Caco-2 (cell line): ENCODE measurements around the gene CREBBP. TPM values are rescaled to one million over a fixed set of nuclear protein-coding genes. Genes with fewer than 3 reads are reported as not detected.

Source experiments
- BruUV-seq: library from RNA; stranded (reverse); fragments of 400-500 nt; replicated peaks from 2 replicates; lab custom pipeline; 2021; lab: Mats Ljungman, UMichigan
- CTCF ChIA-PET: fragments of 300-600 bp; sonication (Branson Sonifier 250); formaldehyde crosslinking; loops from one replicate; lab custom pipeline; 2022; ENCODE audit warnings: antibody characterized with exemption; lab: Charles Lee
- POLR2A ChIA-PET: fragments of 300-600 bp; sonication (Branson Sonifier 250); formaldehyde crosslinking; loops from one replicate; lab custom pipeline; 2022; ENCODE audit warnings: antibody characterized with exemption; lab: Charles Lee
- DNase-seq, 2 experiments: peaks; one replicate each; pipeline versions ENCODE4 v3.0.0 to v3.0.0-alpha.2; 2020 to 2022
- H3K27me3 ChIP-seq: replicated peaks from 2 replicates; pipeline ENCODE4 v1.6.0; 2011; ENCODE audit warnings: low read length; ENCODE audit not compliant: control insufficient read depth, insufficient read depth
- H3K36me3 ChIP-seq: 2 replicates; pipeline ENCODE4 v1.5.1; 2011; ENCODE audit warnings: low read length; ENCODE audit not compliant: control insufficient read depth, insufficient read depth
- H3K4me1 ChIP-seq: fragments of 250-450 bp; sonication (Bioruptor Pico); 2 replicates; pipeline ENCODE4 v1.5.1; 2020; ENCODE audit warnings: mild to moderate bottlenecking
- H3K4me3 ChIP-seq: 2 replicates; pipeline ENCODE4 v1.5.1; 2011; ENCODE audit warnings: low read depth, mild to moderate bottlenecking, control low read depth, low read length
- H3K9me3 ChIP-seq: fragments of 250-450 bp; sonication (Bioruptor Pico); 2 replicates; pipeline ENCODE4 v1.5.1; 2020; ENCODE audit warnings: mild to moderate bottlenecking, moderate library complexity
- H3K27ac Mint-ChIP-seq: one replicate; pipeline ENCODE4 v1.8.0; 2022; ENCODE audit warnings: mixed read lengths; ENCODE audit not compliant: unreplicated experiment
- H3K27me3 Mint-ChIP-seq: one replicate; pipeline ENCODE4 v1.8.0; 2022; ENCODE audit warnings: mixed read lengths; ENCODE audit not compliant: insufficient read depth, unreplicated experiment
- H3K36me3 Mint-ChIP-seq: one replicate; pipeline ENCODE4 v1.8.0; 2022; ENCODE audit warnings: mild to moderate bottlenecking, mixed read lengths; ENCODE audit not compliant: insufficient read depth, unreplicated experiment
- H3K4me1 Mint-ChIP-seq: one replicate; pipeline ENCODE4 v1.8.0; 2022; ENCODE audit warnings: low read depth, mixed read lengths; ENCODE audit not compliant: unreplicated experiment
- H3K4me3 Mint-ChIP-seq: one replicate; pipeline ENCODE4 v1.8.0; 2022; ENCODE audit warnings: mild to moderate bottlenecking, moderate library complexity, mixed read lengths; ENCODE audit not compliant: unreplicated experiment
- H3K9me3 Mint-ChIP-seq: one replicate; pipeline ENCODE4 v1.8.0; 2022; ENCODE audit warnings: mixed read lengths; ENCODE audit not compliant: unreplicated experiment
- intact Hi-C: fragments of 100-400 bp; cut with micrococcal nuclease; formaldehyde crosslinking; loops from one replicate; pipeline ENCODE4 v1.10.0; 2022; ENCODE audit not compliant: unreplicated experiment
- total RNA-seq: library from RNA; stranded (reverse); gene quantifications from 2 replicates; pipeline ENCODE4 v1.2.3, GENCODE V29; 2022
- TF ChIP-seq, protein P1 (sequence below), 2 experiments: fragments of 200-600 bp in 1 of 2; IDR thresholded peaks; 1 replicate in 1 of 2; 2 replicates in 1 of 2; pipeline versions ENCODE4 v1.5.1 to v1.8.0; 2011 to 2022; ENCODE audit warnings: antibody characterized with exemption in 1 of 2, control low read depth in 1 of 2, inconsistent platforms in 1 of 2, low read depth in 1 of 2, low read length in 1 of 2, mild to moderate bottlenecking in 1 of 2, moderate library complexity in 1 of 2; ENCODE audit not compliant: insufficient read depth in 1 of 2, severe bottlenecking in 1 of 2, unreplicated experiment in 1 of 2

CREBBP gene
- total RNA-seq, 1 experiment from 2014 or later = 65.3 TPM

GRCh38 chr16:3787924-3788661 is 92.4 kb downstream of the CREBBP start:
- no TSS peak for BruUV-seq
- Histone ChIP-seq H3K4me1 (no peaks in the 10 kb centered on the region), H3K9me3 (no peaks in the 10 kb centered on the region), H3K27me3 (no peaks in the 10 kb centered on the region), H3K4me3 (no peak overlapping the region), H3K36me3 (peaks cover 6% of the 10 kb centered on the region)
- TF ChIP-seq, protein P1, sequence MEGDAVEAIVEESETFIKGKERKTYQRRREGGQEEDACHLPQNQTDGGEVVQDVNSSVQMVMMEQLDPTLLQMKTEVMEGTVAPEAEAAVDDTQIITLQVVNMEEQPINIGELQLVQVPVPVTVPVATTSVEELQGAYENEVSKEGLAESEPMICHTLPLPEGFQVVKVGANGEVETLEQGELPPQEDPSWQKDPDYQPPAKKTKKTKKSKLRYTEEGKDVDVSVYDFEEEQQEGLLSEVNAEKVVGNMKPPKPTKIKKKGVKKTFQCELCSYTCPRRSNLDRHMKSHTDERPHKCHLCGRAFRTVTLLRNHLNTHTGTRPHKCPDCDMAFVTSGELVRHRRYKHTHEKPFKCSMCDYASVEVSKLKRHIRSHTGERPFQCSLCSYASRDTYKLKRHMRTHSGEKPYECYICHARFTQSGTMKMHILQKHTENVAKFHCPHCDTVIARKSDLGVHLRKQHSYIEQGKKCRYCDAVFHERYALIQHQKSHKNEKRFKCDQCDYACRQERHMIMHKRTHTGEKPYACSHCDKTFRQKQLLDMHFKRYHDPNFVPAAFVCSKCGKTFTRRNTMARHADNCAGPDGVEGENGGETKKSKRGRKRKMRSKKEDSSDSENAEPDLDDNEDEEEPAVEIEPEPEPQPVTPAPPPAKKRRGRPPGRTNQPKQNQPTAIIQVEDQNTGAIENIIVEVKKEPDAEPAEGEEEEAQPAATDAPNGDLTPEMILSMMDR (IDR thresholded peaks at IDR 0.05; ENCODE audit: insufficient read depth in 1 of 2, low read depth in 1 of 2, low read length in 1 of 2, severe bottlenecking in 1 of 2, unreplicated experiment in 1 of 2) = no peak
- no peaks in the 10 kb centered on the region for H3K4me1 Mint-ChIP-seq
- ChIA-PET POLR2A (no interaction called here), CTCF (no interaction called here)
- H3K36me3 Mint-ChIP-seq = peaks cover 44% of the 10 kb centered on the region
- no peak for DNase-seq
- H3K9me3 Mint-ChIP-seq = no peaks in the 10 kb centered on the region
- no peak overlapping the region for H3K4me3 Mint-ChIP-seq
- intact Hi-C loops = no loop called here
- H3K27me3 Mint-ChIP-seq = no peaks in the 10 kb centered on the region
- no peak overlapping the region for H3K27ac Mint-ChIP-seq

DNA sequence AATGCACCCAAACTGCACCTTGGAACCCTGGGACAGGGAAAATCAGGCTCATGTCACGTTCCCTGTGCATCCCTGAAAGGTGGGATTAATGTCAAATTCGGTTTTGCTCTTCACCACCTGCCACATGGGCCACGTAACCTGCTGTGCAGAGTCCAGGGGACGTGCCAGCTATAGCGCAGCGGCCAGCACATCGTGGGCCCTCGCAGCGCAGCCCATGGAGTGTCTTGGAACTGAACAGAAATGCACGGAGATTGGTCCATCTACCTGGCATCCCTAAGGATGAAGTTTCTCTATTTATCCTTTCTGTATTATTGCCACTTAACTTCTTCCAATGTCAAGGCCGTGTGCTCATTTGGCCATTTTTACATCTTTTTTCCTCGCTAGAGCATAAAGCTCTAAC is 95.1 kb downstream of the CREBBP start:
- H3K27ac Mint-ChIP-seq = no peak overlapping the region
- POLR2A ChIA-PET = no interaction called here
- H3K9me3 Mint-ChIP-seq = no peaks in the 10 kb centered on the region
- no peak overlapping the region for H3K4me3 Mint-ChIP-seq
- TF ChIP-seq, protein P1 (IDR thresholded peaks at IDR 0.05; ENCODE audit: insufficient read depth in 1 of 2, low read depth in 1 of 2, low read length in 1 of 2, severe bottlenecking in 1 of 2, unreplicated experiment in 1 of 2) = no peak
- Histone ChIP-seq H3K4me1 (no peaks in the 10 kb centered on the region), H3K36me3 (peaks cover 4% of the 10 kb centered on the region), H3K4me3 (no peak overlapping the region), H3K27me3 (no peaks in the 10 kb centered on the region), H3K9me3 (no peaks in the 10 kb centered on the region)
- H3K36me3 Mint-ChIP-seq = peaks cover 22% of the 10 kb centered on the region
- intact Hi-C loops = no loop called here
- no peaks in the 10 kb centered on the region for H3K27me3 Mint-ChIP-seq
- H3K4me1 Mint-ChIP-seq = no peaks in the 10 kb centered on the region
- no TSS peak for BruUV-seq
- CTCF ChIA-PET = no interaction called here
- no peak for DNase-seq

DNA sequence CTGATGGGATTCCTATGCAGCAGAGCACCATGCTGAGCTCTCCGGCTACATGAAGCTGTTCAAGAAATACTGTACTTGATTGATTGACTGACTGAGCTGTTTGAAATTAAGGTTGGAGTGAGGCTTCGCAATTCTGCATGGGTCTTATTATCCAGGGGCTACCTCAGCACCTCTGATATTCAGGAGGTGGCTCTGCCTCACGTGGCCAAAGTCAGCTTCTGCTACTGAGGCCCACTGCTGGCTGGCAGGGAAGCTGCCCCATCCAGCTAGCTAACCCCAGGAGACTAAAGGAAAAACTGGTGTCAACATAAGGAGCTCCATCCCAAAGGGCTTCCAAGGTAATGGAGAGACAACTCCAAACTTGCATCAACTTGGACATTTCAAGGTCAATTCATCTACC is 97.0 kb downstream of the CREBBP start:
- intact Hi-C loops = no loop called here
- Mint-ChIP-seq H3K4me3 (no peak overlapping the region), H3K27ac (no peak overlapping the region), H3K36me3 (peaks cover 30% of the 10 kb centered on the region), H3K27me3 (no peaks in the 10 kb centered on the region), H3K4me1 (no peaks in the 10 kb centered on the region), H3K9me3 (no peaks in the 10 kb centered on the region)
- H3K4me3 ChIP-seq = no peak overlapping the region
- ChIA-PET CTCF (no interaction called here), POLR2A (no interaction called here)
- DNase-seq = no peak
- H3K36me3 ChIP-seq = peaks cover 2% of the 10 kb centered on the region
- TF ChIP-seq, protein P1 (IDR thresholded peaks at IDR 0.05; ENCODE audit: insufficient read depth in 1 of 2, low read depth in 1 of 2, low read length in 1 of 2, severe bottlenecking in 1 of 2, unreplicated experiment in 1 of 2) = no peak
- no peaks in the 10 kb centered on the region for H3K4me1 ChIP-seq
- H3K9me3 ChIP-seq = no peaks in the 10 kb centered on the region
- BruUV-seq = no TSS peak
- no peaks in the 10 kb centered on the region for H3K27me3 ChIP-seq
